Activated T-cell treated with anti-CD3 and anti-CD28 coated beads, Interleukin-2, amount 50 U/mL, for 24 hours (primary cell): ENCODE results near the gene ATP1A3.
"Not testable (repeated sequence)": the region's sequence is repeated elsewhere in the genome, so short reads cannot be mapped to it uniquely, and the experiment has no call there.

Experiments
- DNase-seq: peaks from one replicate; pipeline ENCODE4 v3.0.0-alpha.2; 2020
- H3K27ac Mint-ChIP-seq: 2 replicates; pipeline ENCODE4 v1.8.0; 2020; ENCODE audit warnings: mild to moderate bottlenecking, mixed read lengths
- H3K27me3 Mint-ChIP-seq: 2 replicates; pipeline ENCODE4 v1.8.0; 2020; ENCODE audit warnings: mixed read lengths
- H3K36me3 Mint-ChIP-seq: 2 replicates; pipeline ENCODE4 v1.8.0; 2020; ENCODE audit warnings: low read depth, mixed read lengths
- H3K4me1 Mint-ChIP-seq: 2 replicates; pipeline ENCODE4 v1.8.0; 2020; ENCODE audit warnings: low read depth, mixed read lengths
- H3K4me3 Mint-ChIP-seq: 2 replicates; pipeline ENCODE4 v1.8.0; 2020; ENCODE audit warnings: mild to moderate bottlenecking, moderate library complexity, mixed read lengths
- H3K9me3 Mint-ChIP-seq: 2 replicates; pipeline ENCODE4 v1.8.0; 2020; ENCODE audit warnings: mixed read lengths

ATP1A3 gene

GRCh38 chr19:41997851-41998229, 3.8 kb upstream of the ATP1A3 start:
- peaks cover 73% of the 10 kb centered on the region for H3K27me3 Mint-ChIP-seq
- no peaks in the 10 kb centered on the region for H3K36me3 Mint-ChIP-seq
- no peak for DNase-seq
- no peak overlapping the region for H3K4me3 Mint-ChIP-seq
- H3K27ac Mint-ChIP-seq = no peak overlapping the region
- H3K4me1 Mint-ChIP-seq = peaks cover 28% of the 10 kb centered on the region
- H3K9me3 Mint-ChIP-seq = no peaks in the 10 kb centered on the region

- peak; percentile 69 for DNase-seq
- no peaks in the 10 kb centered on the region for H3K9me3 Mint-ChIP-seq
- peaks cover 71% of the 10 kb centered on the region for H3K27me3 Mint-ChIP-seq
- H3K27ac Mint-ChIP-seq = no peak overlapping the region
- peaks cover 28% of the 10 kb centered on the region for H3K4me1 Mint-ChIP-seq
- H3K36me3 Mint-ChIP-seq = no peaks in the 10 kb centered on the region
- no peak overlapping the region for H3K4me3 Mint-ChIP-seq
Observed at GRCh38 chr19:41997121-41997850, 3.3 kb upstream of the ATP1A3 start.

- peaks cover 28% of the 10 kb centered on the region for H3K4me1 Mint-ChIP-seq
- H3K4me3 Mint-ChIP-seq = no peak overlapping the region
- no peaks in the 10 kb centered on the region for H3K36me3 Mint-ChIP-seq
- H3K27me3 Mint-ChIP-seq = peaks cover 61% of the 10 kb centered on the region
- H3K27ac Mint-ChIP-seq = no peak overlapping the region
- no peak for DNase-seq
- no peaks in the 10 kb centered on the region for H3K9me3 Mint-ChIP-seq
Observed at GRCh38 chr19:41995959-41996797, 2.1 kb upstream of the ATP1A3 start.

GRCh38 chr19:41994994-41995958, 1.2 kb upstream of the ATP1A3 start:
- Mint-ChIP-seq H3K36me3 (no peaks in the 10 kb centered on the region), H3K9me3 (no peaks in the 10 kb centered on the region), H3K27ac (no peak overlapping the region), H3K4me1 (peaks cover 28% of the 10 kb centered on the region), H3K27me3 (peaks cover 54% of the 10 kb centered on the region), H3K4me3 (no peak overlapping the region)
- DNase-seq = no peak

GRCh38 chr19:41994521-41994971, 516 bp upstream of the ATP1A3 start:
- Mint-ChIP-seq H3K4me3 (peak overlapping the region; percentile 18), H3K36me3 (no peaks in the 10 kb centered on the region), H3K27ac (no peak overlapping the region), H3K4me1 (peaks cover 28% of the 10 kb centered on the region), H3K9me3 (no peaks in the 10 kb centered on the region), H3K27me3 (peaks cover 46% of the 10 kb centered on the region)
- peak; percentile 31 for DNase-seq

GRCh38 chr19:41991925-41992569, 2.0 kb downstream of the ATP1A3 start:
- Mint-ChIP-seq H3K27me3 (peaks cover 29% of the 10 kb centered on the region), H3K4me1 (peaks cover 18% of the 10 kb centered on the region)
- not testable (repeated sequence) for H3K4me3 Mint-ChIP-seq, DNase-seq, H3K36me3 Mint-ChIP-seq, H3K9me3 Mint-ChIP-seq, H3K27ac Mint-ChIP-seq

- Mint-ChIP-seq H3K36me3 (peaks cover 2% of the 10 kb centered on the region), H3K27me3 (peaks cover 19% of the 10 kb centered on the region), H3K4me3 (no peak overlapping the region), H3K9me3 (no peaks in the 10 kb centered on the region), H3K27ac (no peak overlapping the region), H3K4me1 (peaks cover 13% of the 10 kb centered on the region)
- DNase-seq = no peak
Observed at GRCh38 chr19:41991025-41991424, 3.0 kb downstream of the ATP1A3 start.

- Mint-ChIP-seq H3K9me3 (no peaks in the 10 kb centered on the region), H3K4me1 (peaks cover 13% of the 10 kb centered on the region), H3K36me3 (peaks cover 2% of the 10 kb centered on the region), H3K27ac (no peak overlapping the region), H3K4me3 (no peak overlapping the region), H3K27me3 (peaks cover 15% of the 10 kb centered on the region)
- no peak for DNase-seq
Observed at GRCh38 chr19:41990615-41991014, 3.4 kb downstream of the ATP1A3 start.

GRCh38 chr19:41990028-41990427, 4.0 kb downstream of the ATP1A3 start:
- no peak for DNase-seq
- Mint-ChIP-seq H3K36me3 (peaks cover 5% of the 10 kb centered on the region), H3K27ac (no peak overlapping the region), H3K4me3 (no peak overlapping the region), H3K27me3 (peaks cover 9% of the 10 kb centered on the region), H3K4me1 (peaks cover 9% of the 10 kb centered on the region), H3K9me3 (no peaks in the 10 kb centered on the region)

- H3K27ac Mint-ChIP-seq = no peak overlapping the region
- no peak for DNase-seq
- peaks cover 5% of the 10 kb centered on the region for H3K4me1 Mint-ChIP-seq
- H3K9me3 Mint-ChIP-seq = no peaks in the 10 kb centered on the region
- no peak overlapping the region for H3K4me3 Mint-ChIP-seq
- peaks cover 5% of the 10 kb centered on the region for H3K36me3 Mint-ChIP-seq
- peaks cover 4% of the 10 kb centered on the region for H3K27me3 Mint-ChIP-seq
Observed at GRCh38 chr19:41988947-41989346, 5.1 kb downstream of the ATP1A3 start.

- Mint-ChIP-seq H3K27me3 (no peaks in the 10 kb centered on the region), H3K4me1 (no peaks in the 10 kb centered on the region), H3K36me3 (peaks cover 5% of the 10 kb centered on the region), H3K27ac (no peak overlapping the region), H3K9me3 (no peaks in the 10 kb centered on the region), H3K4me3 (no peak overlapping the region)
- no peak for DNase-seq
Observed at GRCh38 chr19:41987141-41987860, 6.7 kb downstream of the ATP1A3 start.

- DNase-seq = no peak
- H3K36me3 Mint-ChIP-seq = peaks cover 9% of the 10 kb centered on the region
- H3K27me3 Mint-ChIP-seq = no peaks in the 10 kb centered on the region
- no peak overlapping the region for H3K4me3 Mint-ChIP-seq
- H3K4me1 Mint-ChIP-seq = no peaks in the 10 kb centered on the region
- H3K9me3 Mint-ChIP-seq = no peaks in the 10 kb centered on the region
- no peak overlapping the region for H3K27ac Mint-ChIP-seq
Observed at GRCh38 chr19:41984961-41985360, 9.1 kb downstream of the ATP1A3 start.

GRCh38 chr19:41981724-41982123, 12.3 kb downstream of the ATP1A3 start:
- no peak overlapping the region for H3K27ac Mint-ChIP-seq
- H3K36me3 Mint-ChIP-seq = peaks cover 7% of the 10 kb centered on the region
- DNase-seq = no peak
- no peaks in the 10 kb centered on the region for H3K27me3 Mint-ChIP-seq
- no peak overlapping the region for H3K4me3 Mint-ChIP-seq
- no peaks in the 10 kb centered on the region for H3K4me1 Mint-ChIP-seq
- H3K9me3 Mint-ChIP-seq = no peaks in the 10 kb centered on the region
